ENCODE results near the gene MPP2.
A peak's percentile ranks its signal among the peaks of the same experiment; 100 is the strongest.

MPP2 gene

GRCh38 chr17:43951750-43952149 lies 44.4 kb upstream of the MPP2 start:
- Histone ChIP-seq H3K27me3 (ENCODE audit: insufficient read depth, low read depth, severe bottlenecking) (no peaks in the 10 kb centered on the region), H3K27ac (peak overlapping the region; percentile 74), H3K36me3 (no peaks in the 10 kb centered on the region), H3K4me3 (ENCODE audit: low read depth, low read length) (peak overlapping the region; percentile 23), H3K9me3 (ENCODE audit: severe bottlenecking) (no peaks in the 10 kb centered on the region)
- no peak for DNase-seq
- TF ChIP-seq CTCF (IDR thresholded peaks at IDR 0.05; ENCODE audit: low read depth, low read length): no peak

GRCh38 chr17:43950554-43950953 lies 43.2 kb upstream of the MPP2 start:
- no peak for DNase-seq
- TF ChIP-seq CTCF (IDR thresholded peaks at IDR 0.05; ENCODE audit: low read depth, low read length): no peak
- Histone ChIP-seq H3K4me3 (ENCODE audit: low read depth, low read length) (no peak overlapping the region), H3K27me3 (ENCODE audit: insufficient read depth, low read depth, severe bottlenecking) (no peaks in the 10 kb centered on the region), H3K9me3 (ENCODE audit: severe bottlenecking) (no peaks in the 10 kb centered on the region), H3K27ac (no peak overlapping the region), H3K36me3 (no peaks in the 10 kb centered on the region)

- DNase-seq: no peak
Measured at GRCh38 chr17:43949781-43950180, 42.4 kb upstream of the MPP2 start.

GRCh38 chr17:43946781-43947180 lies 39.4 kb upstream of the MPP2 start:
- H3K9me3 ChIP-seq (ENCODE audit: severe bottlenecking): no peaks in the 10 kb centered on the region
- no peak overlapping the region for H3K27ac ChIP-seq
- no peak overlapping the region for H3K4me3 ChIP-seq (ENCODE audit: low read depth, low read length)
- H3K27me3 ChIP-seq (ENCODE audit: insufficient read depth, low read depth, severe bottlenecking): no peaks in the 10 kb centered on the region
- no peak for DNase-seq
- no peak for TF ChIP-seq CTCF (IDR thresholded peaks at IDR 0.05; ENCODE audit: low read depth, low read length)
- no peaks in the 10 kb centered on the region for H3K36me3 ChIP-seq

More at GRCh38 chr17:43949781-43950180, 42.4 kb upstream of the MPP2 start:
- Histone ChIP-seq H3K9me3 (ENCODE audit: severe bottlenecking) (no peaks in the 10 kb centered on the region), H3K4me3 (ENCODE audit: low read depth, low read length) (no peak overlapping the region), H3K27ac (no peak overlapping the region), H3K27me3 (ENCODE audit: insufficient read depth, low read depth, severe bottlenecking) (no peaks in the 10 kb centered on the region), H3K36me3 (no peaks in the 10 kb centered on the region)
- TF ChIP-seq CTCF (IDR thresholded peaks at IDR 0.05; ENCODE audit: low read depth, low read length): no peak

- no peaks in the 10 kb centered on the region for H3K36me3 ChIP-seq
- TF ChIP-seq CTCF (IDR thresholded peaks at IDR 0.05; ENCODE audit: low read depth, low read length): no peak
- no peak for DNase-seq
- no peaks in the 10 kb centered on the region for H3K27me3 ChIP-seq (ENCODE audit: insufficient read depth, low read depth, severe bottlenecking)
- no peaks in the 10 kb centered on the region for H3K9me3 ChIP-seq (ENCODE audit: severe bottlenecking)
- H3K4me3 ChIP-seq (ENCODE audit: low read depth, low read length): no peak overlapping the region
- no peak overlapping the region for H3K27ac ChIP-seq
Measured at GRCh38 chr17:43945074-43945829, 37.9 kb upstream of the MPP2 start.

All from WERI-Rb-1 (cell line).